SH-SY5Y (cell line): ENCODE results near the gene PRRT1.

ENCODE experiments used
- GATA2 ChIP-seq: IDR thresholded peaks from 2 replicates; pipeline ENCODE4 v1.6.1; 2011; ENCODE audit warnings: mild to moderate bottlenecking, low read depth, low read length
- GATA3 ChIP-seq: IDR thresholded peaks from 2 replicates; pipeline ENCODE4 v1.6.1; 2011; ENCODE audit warnings: low read depth, mild to moderate bottlenecking, low read length, moderate library complexity

DNA sequence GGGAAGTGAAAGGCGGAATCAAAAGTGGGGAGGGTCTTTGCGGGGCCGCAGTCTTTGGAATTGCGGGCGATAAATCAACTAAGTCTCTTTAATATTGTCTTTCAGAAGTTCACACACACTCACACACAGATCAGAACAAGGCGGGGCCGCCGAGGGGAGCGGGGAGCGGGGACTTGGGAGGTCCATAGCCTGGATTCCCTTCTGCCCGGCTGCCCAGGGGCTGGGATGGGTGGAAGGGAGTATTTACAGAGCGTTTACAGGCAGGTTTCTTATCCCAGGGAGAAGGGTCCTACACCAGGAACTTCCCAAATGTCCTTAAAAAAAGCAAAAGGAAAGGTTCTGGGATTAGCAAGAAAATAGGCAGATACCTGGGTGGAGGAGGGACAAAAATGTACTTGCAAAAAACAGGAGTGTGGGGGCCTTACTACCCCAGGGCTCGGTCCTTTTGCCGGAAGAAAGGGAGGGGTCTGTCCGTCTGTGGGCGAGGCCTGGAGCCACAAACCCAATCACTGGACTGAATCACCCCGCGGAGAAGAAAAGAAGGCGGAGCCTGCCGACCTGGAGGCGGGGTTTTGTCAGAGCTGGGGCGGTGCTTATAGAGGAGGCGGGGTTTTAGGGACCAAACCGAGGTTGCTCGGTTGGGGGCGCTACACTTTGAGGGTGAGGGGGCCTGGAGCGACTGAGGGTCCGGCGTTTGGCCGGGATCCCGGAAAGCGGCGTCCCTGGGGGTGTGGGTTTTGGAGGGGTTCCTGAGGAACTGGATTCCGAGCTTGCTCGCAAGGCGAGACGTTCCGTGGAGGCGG, 3.2 kb downstream of the PRRT1 start:
- no peak for TF ChIP-seq GATA2
- TF ChIP-seq GATA3: no peak
